Thyroid gland (tissue), 4 donors: ENCODE data around the gene ARIH2.

Experiments
- CTCF ChIP-seq, 6 experiments: fragments of 200-600 bp in 3 of 6; fragments of 450-650 bp in 3 of 6; sonication (generic) in 3 of 6; IDR thresholded peaks; one replicate each; pipeline ENCODE4 v1.5.1; 2016 to 2019; ENCODE audit warnings: antibody characterized with exemption in 6 of 6, mild to moderate bottlenecking in 2 of 6, inconsistent platforms in 1 of 6, moderate library complexity in 1 of 6
- POLR2A ChIP-seq, 2 donors: fragments of 450-650 bp; IDR thresholded peaks; one replicate each; pipeline ENCODE4 v1.6.1; 2017; ENCODE audit warnings: antibody characterized with exemption in 2 of 2, mild to moderate bottlenecking in 2 of 2, moderate library complexity in 1 of 2

- TF ChIP-seq CTCF (IDR thresholded peaks at IDR 0.05) (no peak), POLR2A (IDR thresholded peaks at IDR 0.05) (no peak)
These were observed 19.5 kb downstream of the ARIH2 start for GRCh38 chr3:48938156-48938555.
